ENCODE data around the gene KRT74.

The KRT74 gene

DNA sequence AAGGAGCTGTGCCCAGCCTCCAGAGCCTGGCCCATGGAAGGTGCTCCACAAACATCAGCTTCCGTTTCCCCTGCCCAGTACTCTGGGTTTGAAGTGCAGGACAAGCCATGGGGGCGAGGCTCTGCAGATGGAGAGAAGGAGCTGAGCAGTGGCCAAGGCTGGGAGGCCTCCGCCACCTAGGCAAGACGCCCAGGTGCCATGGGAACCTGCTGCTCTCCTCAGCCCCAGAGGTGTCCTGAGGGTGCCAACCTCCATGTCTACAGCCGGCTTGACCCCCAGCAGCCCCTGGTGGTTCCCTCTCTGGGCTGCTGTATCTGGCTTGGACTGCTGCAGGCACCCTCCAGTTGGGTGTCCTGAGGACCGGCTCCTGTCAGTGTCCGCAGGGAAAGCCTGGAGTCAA is 33.1 kb downstream of the KRT74 start:
- Histone ChIP-seq H3K4me2 (ENCODE audit: low read length) (no peak overlapping the region), H3K79me2 (no peaks in the 10 kb centered on the region), H3K4me1 (no peaks in the 10 kb centered on the region), H3K4me3 (ENCODE audit: low read depth, low read length) (no peak overlapping the region), H2AFZ (no peak overlapping the region), H3K36me3 (ENCODE audit: control insufficient read depth, insufficient read depth, low read length) (no peaks in the 10 kb centered on the region), H3K9ac (no peak overlapping the region), H3K27ac (no peak overlapping the region), H3K27me3 (ENCODE audit: control insufficient read depth, insufficient read depth, low read length) (no peaks in the 10 kb centered on the region), H3K9me3 (ENCODE audit: control insufficient read depth, low read length) (no peaks in the 10 kb centered on the region)
- TF ChIP-seq, protein P1, sequence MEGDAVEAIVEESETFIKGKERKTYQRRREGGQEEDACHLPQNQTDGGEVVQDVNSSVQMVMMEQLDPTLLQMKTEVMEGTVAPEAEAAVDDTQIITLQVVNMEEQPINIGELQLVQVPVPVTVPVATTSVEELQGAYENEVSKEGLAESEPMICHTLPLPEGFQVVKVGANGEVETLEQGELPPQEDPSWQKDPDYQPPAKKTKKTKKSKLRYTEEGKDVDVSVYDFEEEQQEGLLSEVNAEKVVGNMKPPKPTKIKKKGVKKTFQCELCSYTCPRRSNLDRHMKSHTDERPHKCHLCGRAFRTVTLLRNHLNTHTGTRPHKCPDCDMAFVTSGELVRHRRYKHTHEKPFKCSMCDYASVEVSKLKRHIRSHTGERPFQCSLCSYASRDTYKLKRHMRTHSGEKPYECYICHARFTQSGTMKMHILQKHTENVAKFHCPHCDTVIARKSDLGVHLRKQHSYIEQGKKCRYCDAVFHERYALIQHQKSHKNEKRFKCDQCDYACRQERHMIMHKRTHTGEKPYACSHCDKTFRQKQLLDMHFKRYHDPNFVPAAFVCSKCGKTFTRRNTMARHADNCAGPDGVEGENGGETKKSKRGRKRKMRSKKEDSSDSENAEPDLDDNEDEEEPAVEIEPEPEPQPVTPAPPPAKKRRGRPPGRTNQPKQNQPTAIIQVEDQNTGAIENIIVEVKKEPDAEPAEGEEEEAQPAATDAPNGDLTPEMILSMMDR (IDR thresholded peaks at IDR 0.05), result no peak

DNA sequence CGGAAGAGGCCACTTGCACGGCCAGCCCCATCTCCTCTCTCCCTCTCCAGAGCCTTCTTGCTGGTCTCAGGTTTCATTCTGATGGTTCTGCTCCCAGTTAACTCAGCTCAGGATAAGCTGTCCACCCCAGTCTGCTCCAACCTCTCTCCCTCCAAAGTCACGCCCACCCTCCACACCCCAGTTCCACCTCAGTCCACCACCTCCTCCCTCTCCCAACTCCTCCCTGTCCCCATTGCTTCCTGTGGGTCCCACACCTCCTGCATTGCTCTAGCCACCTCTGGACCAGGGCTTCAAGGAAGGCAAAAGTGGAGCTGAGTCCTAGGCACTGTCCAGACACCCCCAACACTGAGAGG is 33.8 kb downstream of the KRT74 start:
- Histone ChIP-seq H3K4me1 (no peaks in the 10 kb centered on the region), H2AFZ (no peak overlapping the region), H3K4me3 (ENCODE audit: low read depth, low read length) (no peak overlapping the region), H3K27me3 (ENCODE audit: control insufficient read depth, insufficient read depth, low read length) (no peaks in the 10 kb centered on the region), H3K9me3 (ENCODE audit: control insufficient read depth, low read length) (no peaks in the 10 kb centered on the region), H3K4me2 (ENCODE audit: low read length) (no peak overlapping the region), H3K79me2 (no peaks in the 10 kb centered on the region), H3K27ac (no peak overlapping the region), H3K36me3 (ENCODE audit: control insufficient read depth, insufficient read depth, low read length) (no peaks in the 10 kb centered on the region), H3K9ac (no peak overlapping the region)
- TF ChIP-seq, protein P1 (IDR thresholded peaks at IDR 0.05), result no peak

DNA sequence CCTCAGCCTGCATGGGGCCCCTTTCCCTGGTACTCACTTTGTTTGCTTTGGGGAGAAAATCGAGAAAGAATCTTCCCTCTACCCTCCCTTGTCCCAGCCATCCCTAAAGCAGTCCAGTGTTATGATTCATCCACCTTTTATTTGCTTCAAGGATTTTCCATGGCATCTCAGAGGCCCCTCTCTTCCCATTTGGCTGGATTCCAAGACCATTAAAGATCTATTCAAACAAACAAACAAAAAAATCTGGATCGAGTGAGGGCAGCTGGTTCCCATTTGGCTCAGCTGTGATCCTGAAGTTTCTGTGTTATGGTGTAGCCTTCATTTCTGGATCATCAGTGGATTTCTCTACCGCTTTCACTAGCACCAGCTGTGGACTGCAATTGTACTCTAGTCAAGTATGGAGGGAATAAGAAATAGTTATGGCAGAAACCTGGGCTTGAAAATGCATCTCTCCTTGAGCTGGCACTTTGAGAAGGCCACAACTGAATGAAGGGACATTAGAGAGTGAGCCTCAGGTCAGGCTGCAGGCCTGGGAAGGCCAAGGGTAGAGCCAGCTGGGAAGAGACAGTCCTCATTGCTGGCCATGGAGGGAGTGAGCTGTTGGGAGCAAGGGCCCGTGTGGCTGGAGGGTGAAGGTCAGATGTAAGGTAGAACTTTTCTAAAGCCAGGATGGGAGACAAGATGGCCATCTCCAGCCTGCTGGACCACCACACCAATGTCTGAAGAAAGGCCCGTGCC is 34.4 kb downstream of the KRT74 start:
- no peak overlapping the region for H3K9ac ChIP-seq
- H3K9me3 ChIP-seq (ENCODE audit: control insufficient read depth, low read length), result no peaks in the 10 kb centered on the region
- H3K27ac ChIP-seq, result no peak overlapping the region
- no peak overlapping the region for H3K4me2 ChIP-seq (ENCODE audit: low read length)
- no peaks in the 10 kb centered on the region for H3K27me3 ChIP-seq (ENCODE audit: control insufficient read depth, insufficient read depth, low read length)
- TF ChIP-seq, protein P1 (IDR thresholded peaks at IDR 0.05), result no peak
- no peaks in the 10 kb centered on the region for H3K4me1 ChIP-seq
- no peaks in the 10 kb centered on the region for H3K79me2 ChIP-seq
- H2AFZ ChIP-seq, result no peak overlapping the region
- H3K36me3 ChIP-seq (ENCODE audit: control insufficient read depth, insufficient read depth, low read length), result no peaks in the 10 kb centered on the region
- no peak overlapping the region for H3K4me3 ChIP-seq (ENCODE audit: low read depth, low read length)

DNA sequence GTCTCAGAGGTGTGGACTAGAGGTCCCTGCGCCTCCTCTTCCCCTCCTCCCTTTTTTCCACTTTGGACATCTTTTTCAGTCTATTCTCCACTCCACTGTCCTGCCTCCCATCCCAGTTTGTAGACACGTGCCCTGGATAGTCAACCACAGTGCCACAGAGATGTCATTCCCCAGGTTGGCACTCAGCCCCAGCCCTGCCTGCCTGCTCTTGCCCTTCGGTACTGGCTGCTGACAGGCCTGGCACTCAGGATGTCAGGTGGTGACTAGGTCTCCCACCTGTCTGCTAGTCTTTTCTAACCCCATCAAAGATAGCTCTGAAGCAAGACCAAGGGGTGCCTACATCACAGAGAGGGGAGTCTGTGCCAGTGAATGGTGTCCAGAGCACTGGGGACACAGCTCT is 36.5 kb downstream of the KRT74 start:
- no peaks in the 10 kb centered on the region for H3K9me3 ChIP-seq (ENCODE audit: control insufficient read depth, low read length)
- H3K36me3 ChIP-seq (ENCODE audit: control insufficient read depth, insufficient read depth, low read length), result no peaks in the 10 kb centered on the region
- H3K9ac ChIP-seq, result no peak overlapping the region
- H3K27me3 ChIP-seq (ENCODE audit: control insufficient read depth, insufficient read depth, low read length), result no peaks in the 10 kb centered on the region
- H3K4me3 ChIP-seq (ENCODE audit: low read depth, low read length), result no peak overlapping the region
- TF ChIP-seq, protein P1 (IDR thresholded peaks at IDR 0.05), result no peak
- H3K27ac ChIP-seq, result no peak overlapping the region
- H3K4me2 ChIP-seq (ENCODE audit: low read length), result no peak overlapping the region
- no peak overlapping the region for H2AFZ ChIP-seq
- no peaks in the 10 kb centered on the region for H3K79me2 ChIP-seq
- no peaks in the 10 kb centered on the region for H3K4me1 ChIP-seq

DNA sequence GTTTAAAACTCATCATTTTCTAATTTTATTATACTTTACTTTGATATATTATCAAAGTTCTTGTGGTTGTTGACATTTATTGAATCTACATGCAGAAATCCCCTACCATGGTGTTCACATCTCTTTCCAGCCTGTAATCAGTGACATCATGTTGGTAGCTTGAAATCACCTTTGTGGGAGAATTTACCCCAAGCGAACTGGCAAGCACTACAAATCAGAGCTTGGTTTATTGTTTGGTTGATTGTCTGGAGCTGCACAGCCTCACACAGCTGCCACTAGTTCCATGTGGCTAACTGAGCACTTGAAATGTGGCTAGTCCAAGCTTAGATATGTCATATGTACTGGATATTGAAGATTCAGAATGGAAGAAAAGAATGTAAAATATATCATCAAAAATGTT is 38.1 kb downstream of the KRT74 start:
- Histone ChIP-seq H3K9me3 (ENCODE audit: control insufficient read depth, low read length) (no peaks in the 10 kb centered on the region), H3K27ac (no peak overlapping the region), H3K36me3 (ENCODE audit: control insufficient read depth, insufficient read depth, low read length) (no peaks in the 10 kb centered on the region), H2AFZ (no peak overlapping the region), H3K4me3 (ENCODE audit: low read depth, low read length) (no peak overlapping the region), H3K9ac (no peak overlapping the region), H3K4me2 (ENCODE audit: low read length) (no peak overlapping the region), H3K27me3 (ENCODE audit: control insufficient read depth, insufficient read depth, low read length) (no peaks in the 10 kb centered on the region), H3K4me1 (no peaks in the 10 kb centered on the region), H3K79me2 (no peaks in the 10 kb centered on the region)
- TF ChIP-seq, protein P1 (IDR thresholded peaks at IDR 0.05), result no peak

Measured in parathyroid adenoma (tissue), 2 donors.